NCI-H82 treated with DMSO at 0.1 percent for 48 hours (cell line): Measurements from ENCODE around the gene CD248.
"Not testable (repeated sequence)": the region's sequence is repeated elsewhere in the genome, so short reads cannot be mapped to it uniquely, and the experiment has no call there.

Experiments used
- DNase-seq: peaks from one replicate; lab custom pipeline; 2025; ENCODE audit not compliant: unreplicated experiment; lab: John Stamatoyannopoulos, UW

Gene CD248, protein sequence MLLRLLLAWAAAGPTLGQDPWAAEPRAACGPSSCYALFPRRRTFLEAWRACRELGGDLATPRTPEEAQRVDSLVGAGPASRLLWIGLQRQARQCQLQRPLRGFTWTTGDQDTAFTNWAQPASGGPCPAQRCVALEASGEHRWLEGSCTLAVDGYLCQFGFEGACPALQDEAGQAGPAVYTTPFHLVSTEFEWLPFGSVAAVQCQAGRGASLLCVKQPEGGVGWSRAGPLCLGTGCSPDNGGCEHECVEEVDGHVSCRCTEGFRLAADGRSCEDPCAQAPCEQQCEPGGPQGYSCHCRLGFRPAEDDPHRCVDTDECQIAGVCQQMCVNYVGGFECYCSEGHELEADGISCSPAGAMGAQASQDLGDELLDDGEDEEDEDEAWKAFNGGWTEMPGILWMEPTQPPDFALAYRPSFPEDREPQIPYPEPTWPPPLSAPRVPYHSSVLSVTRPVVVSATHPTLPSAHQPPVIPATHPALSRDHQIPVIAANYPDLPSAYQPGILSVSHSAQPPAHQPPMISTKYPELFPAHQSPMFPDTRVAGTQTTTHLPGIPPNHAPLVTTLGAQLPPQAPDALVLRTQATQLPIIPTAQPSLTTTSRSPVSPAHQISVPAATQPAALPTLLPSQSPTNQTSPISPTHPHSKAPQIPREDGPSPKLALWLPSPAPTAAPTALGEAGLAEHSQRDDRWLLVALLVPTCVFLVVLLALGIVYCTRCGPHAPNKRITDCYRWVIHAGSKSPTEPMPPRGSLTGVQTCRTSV

DNA sequence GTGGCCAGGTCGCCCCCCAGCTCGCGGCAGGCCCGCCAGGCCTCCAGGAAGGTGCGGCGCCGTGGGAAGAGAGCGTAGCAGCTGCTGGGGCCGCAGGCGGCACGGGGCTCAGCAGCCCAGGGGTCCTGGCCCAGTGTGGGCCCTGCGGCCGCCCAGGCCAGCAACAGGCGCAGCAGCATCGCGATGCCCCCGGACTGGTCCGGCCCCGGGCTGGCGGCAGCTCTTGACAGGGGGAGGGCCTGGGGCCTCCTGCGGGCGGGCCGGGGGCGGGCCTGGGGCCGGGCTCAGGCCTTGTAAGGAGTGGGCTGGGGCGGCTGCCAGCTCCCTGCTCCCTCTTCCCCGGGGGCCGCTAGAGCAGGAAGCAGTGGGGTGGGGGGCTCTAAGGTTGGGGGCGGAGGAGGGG lies at the start of gene CD248:
Gene CD248 (minus strand): TSS at position 196 of the 403 bp plus-strand sequence. CDS start 17 bp downstream, at position 179.
- DNase-seq, result no peak

DNA sequence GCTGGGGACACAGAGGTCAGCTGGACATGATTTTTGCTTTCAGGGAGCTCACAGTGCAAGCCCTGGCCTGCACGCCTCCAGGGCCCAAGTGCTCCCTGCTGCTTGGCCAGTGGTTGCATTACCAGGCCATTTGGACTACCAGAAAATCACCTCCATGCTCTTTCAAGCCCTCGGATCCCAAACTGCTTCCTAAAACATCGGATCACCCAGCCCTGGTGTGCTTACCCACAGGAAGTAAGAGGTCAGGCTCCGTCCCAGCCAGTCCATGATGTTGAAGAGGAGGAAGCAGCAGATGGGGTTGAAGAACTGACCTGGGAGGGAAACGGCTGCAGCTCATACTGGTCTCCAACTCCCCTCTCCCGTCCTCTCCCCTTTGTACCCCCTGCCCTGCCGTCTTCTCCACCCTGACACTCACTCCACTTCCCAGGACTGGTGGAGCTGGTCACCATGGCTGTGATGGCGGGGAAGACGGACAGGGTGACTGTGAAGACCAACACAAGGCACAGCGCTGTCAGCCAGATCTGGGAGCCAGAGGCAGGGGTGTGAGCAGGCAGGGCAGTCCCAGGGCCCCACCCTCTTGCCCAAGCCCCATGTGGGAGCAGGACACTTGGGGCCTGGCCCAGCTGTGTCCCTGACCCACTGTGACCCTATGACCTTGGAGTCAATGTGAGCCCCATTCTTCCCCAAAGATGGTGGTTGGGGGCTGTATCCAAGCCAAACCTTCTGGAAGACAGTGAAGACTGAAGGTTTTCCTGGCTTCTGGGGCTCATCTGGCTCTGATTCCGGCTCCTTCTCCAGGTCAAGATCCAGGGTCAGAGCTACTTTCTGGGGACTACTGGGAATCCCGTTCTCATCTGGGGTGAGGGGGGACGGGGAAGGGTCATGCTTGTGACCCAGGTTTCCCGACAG lies 49.1 kb upstream of the CD248 start:
- no peak for DNase-seq

DNA sequence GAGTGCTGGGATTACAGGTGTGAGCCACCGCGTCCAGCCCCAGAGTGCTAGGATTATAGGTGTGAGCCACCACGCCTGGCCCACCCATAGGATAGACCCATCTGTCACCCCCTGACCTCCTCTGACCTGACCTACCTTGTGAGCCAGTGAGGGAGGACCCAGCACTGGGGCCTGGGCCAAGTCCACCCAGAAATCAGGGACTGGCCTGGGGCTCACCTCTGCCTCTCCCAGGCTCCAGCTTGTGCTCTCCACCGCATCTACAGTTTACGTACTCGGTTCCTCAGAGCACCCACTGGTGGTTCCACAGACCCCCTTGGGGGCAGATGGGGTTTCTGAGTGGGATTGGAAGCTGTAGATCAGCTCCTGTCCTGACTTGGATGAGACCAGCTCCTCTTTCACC lies 48.3 kb upstream of the CD248 start:
- DNase-seq, result no peak

DNA sequence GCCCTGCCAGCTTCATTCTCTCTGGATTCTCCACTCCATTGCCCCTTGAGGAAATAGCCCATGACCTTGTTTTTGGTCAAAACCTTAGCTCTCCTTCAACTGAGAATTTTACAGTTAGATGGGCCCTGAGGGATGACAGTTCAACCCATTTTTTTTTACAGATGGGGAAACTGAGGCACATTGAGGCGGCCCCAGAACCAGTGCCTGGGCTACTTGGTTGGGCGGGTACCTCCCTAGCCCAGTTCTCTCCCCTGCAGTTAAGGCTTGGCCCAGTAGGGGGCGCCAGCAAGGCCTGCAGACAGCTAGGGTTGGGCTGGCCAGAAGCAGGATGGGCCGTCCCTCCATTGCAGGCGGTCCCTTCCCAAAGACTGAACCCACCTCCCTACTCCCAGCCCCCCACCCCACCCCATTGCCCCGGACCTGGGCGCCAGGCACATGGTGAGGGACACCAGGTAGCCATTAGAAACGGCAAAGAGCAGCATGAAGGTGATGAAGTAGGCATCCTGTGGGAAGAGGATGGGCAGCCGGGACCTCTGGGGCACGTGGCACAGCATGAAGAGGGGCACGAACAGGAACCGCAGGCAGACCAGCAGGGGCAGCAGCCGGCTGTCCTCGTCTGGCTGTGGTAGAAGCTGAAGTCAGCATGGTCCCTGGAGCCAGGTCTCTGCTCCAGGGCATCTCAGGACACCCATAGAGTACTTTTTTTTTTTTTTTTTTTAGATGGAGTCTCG lies 47.1 kb upstream of the CD248 start:
- no peak for DNase-seq

DNA sequence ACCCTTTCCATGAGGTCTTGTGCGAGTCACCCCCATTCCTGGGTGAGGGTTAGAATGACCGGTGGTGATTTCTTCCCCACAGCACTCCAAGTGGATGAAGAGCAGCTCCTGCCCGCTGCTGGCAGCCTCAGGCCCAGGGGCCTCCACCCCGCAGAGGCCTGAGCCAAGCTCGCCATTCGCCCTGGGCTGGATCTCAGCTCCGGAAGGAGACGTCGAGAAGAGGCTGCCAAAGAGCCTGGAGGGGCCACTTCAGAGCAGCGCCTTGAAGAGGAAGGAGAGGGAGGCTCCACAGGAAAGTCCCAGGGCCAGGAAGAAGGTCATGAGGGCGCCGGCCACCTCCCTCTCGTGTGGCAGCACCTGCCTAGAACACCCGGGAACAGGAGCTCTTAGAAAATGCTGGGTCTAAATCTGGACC lies 46.4 kb upstream of the CD248 start:
- no peak for DNase-seq

DNA sequence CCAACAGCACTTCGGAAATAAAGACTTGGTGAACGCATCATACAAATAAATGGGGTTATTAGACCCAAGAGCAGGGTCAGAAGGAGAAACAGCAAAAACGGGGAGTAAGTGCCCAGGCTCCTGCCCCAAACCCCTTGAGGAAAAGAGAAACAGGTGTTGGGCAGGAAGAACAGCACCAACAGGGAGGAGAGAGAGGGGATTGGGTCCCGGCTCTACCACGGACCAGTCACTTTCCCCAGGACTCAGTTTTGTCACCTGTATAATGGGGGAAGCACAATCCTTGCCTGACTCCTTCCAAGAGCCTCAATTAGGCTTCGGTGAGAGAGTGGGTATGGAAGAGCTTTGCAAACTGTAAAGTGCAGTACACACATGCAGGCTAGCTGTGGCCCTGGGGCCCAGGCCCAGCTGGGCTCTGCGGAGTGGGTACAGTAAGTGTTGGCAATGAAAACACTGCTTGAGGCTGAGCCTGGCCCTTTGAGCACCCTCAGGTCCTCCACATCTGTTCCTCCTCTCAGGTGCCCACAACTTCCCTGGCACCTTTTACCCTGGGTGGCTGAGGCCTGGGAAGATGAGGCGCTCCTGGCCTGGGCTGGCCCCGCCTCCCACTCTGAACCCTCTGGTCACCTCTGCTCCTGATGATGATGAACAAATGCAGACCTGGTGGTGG lies 45.8 kb upstream of the CD248 start:
- DNase-seq, result no peak

DNA sequence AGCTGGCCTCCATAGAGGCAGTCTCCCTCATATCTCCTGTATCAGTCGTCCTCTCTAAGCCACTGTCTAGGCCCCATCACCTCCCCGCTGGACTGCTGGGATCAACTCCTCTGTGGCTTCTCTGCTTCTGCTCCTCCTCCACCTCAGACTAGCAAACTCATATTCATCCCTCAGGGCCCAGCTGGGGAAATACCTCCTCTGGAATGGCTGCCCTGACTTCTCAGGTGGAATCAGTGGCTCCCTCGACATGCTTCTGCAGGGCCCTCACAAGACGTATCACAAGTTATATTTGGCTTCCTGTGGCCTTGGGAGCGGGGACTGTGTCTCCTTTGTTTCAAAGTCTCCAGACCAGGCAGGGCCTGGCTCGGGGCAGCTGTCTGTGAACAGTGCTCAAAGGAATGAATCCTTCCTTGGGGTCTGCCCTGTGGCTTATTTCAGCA lies 44.7 kb upstream of the CD248 start:
- DNase-seq, result no peak

DNA sequence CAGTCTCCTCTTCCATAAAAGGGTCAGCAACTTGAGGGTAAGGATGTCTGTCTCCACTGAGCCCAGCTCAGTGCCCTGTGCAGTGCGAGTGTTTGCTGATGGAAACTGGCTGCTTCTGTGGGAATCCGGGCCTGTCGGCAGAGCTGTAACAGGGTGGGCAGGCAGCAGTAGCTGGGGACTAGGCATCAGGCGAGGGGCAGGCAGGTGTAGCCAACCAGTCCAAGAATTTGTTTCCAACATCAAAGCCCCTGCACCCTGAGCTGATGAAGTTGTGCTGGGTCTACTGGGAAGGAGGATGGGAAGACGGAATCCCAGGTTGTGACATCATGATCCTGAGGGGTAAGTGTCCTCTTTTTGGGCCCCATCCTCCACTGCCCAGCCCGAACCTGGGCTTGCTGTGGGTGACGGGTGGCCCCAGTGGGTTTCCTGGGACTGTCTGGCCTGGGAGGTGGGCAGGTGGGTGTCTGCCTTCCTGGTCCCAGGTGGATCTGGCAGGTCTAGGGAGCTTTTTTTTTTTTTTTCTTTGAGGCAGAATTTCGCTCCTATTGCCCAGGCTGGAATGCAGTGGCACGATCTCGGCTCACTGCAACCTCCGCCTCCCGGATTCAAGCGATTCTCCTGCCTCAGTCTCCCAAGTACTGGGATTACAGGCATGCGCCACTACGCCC lies 43.7 kb upstream of the CD248 start:
- DNase-seq, result no peak

DNA sequence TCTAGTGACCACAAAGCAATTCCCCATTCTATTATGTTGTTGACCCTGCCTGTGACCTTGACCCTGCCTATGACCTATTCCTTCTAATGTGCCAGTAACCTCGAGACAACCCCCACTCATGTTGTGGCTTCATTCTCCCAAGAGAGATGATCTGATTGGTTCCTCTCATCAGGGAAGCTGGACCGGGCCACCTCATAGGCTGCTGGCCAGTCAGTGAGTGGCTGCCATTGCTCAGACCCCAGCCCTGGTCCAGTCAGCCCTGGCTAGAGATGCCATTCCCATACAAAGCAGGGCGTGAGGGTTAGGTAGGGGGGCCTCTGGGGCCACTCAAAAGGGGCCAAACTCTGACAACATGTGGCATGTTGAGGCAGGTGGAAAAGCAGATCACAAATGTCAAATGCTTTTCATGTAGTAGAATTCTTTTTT lies 42.8 kb upstream of the CD248 start:
- no peak for DNase-seq

DNA sequence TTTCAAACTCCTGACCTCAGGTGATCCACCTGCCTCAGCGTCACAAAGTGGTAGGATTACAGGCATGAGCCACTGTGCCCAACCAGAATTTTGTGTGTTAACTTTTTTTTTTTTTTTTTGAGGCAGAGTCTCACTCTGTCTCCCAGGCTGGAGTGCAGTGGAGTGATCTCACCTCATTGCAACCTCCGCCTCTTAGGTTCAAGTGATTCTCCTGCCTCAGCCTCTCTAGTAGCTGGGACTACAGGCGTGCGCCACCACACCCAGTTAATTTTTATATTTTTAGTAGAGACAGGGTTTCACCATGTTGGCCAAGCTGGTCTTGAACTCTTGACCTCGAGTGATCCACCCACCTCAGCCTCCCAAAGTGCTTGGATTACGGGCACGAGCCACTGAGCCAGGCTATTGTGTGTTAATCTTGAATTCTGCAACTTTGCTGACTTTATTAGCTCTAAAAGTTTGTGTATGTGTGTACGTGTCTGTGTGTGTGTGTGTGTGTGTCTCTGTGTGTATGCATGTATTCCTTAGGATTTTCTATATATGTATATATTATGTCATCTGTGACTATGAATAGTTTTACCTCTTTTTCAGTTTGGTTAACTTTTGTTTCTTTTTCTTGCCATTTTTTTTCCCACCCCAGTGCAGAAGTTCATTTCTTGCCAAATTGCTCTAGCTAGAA lies 33.9 kb upstream of the CD248 start:
- DNase-seq, result not testable (repeated sequence)

DNA sequence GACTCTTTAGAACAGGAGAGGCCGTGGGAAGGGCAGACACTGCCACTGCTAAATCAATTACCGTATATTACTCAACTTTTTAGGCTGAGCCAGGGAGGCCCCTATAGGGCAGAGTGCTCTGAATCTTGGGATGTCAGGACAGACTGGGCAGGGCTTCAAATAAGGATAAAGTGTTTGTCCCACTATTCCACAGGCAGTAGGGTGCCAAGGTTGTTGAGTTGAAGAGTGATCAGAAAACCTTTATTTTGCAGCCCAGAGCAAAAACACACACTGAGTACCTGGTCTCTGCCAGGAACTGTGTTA lies 32.2 kb upstream of the CD248 start:
- DNase-seq, result no peak

DNA sequence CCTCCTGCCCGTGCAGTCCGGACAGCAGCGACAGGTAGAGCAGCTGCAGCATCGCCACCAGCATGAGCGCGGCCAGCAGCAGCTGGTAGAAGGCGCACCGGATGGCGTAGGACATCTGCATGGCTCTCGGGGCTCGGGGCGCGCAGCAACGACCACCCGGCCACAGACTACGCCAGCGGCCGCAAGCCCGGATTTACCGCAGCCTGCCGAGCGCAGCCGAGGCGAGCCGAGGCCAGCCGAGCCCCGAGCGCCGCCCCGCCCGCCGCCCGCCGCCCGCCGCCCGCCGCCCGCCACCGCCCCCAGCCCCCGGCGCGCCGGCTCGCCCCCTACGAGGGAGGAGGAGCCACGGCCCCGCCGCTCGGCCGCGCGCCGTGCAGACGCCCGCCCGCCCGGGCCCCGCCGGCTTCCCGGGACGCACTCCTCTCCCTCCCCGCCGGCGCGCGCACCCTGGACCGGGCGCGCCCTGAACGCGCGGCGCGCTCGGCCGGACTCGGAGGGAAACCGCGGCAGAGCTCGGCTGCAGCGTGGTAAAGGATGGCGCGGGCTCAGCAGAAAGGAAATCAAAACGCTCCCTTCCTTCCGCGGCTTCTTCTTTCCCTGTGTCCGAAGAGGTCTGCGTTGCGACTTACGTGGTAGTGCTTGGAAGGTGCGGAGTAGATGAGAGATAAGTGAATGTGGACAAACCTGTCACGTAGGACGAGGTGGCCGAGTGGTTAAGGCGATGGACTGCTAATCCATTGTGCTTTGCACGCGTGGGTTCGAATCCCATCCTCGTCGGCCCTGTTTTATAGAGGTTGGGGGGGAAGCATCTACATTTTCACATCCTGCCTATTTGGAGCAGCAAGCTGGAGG lies 30.8 kb upstream of the CD248 start, which contains the start of gene B4GAT1:
Gene B4GAT1 (minus strand): TSS at position 205 of the 852 bp plus-strand sequence. CDS start 84 bp downstream, at position 121.
- peak; percentile 54 for DNase-seq

DNA sequence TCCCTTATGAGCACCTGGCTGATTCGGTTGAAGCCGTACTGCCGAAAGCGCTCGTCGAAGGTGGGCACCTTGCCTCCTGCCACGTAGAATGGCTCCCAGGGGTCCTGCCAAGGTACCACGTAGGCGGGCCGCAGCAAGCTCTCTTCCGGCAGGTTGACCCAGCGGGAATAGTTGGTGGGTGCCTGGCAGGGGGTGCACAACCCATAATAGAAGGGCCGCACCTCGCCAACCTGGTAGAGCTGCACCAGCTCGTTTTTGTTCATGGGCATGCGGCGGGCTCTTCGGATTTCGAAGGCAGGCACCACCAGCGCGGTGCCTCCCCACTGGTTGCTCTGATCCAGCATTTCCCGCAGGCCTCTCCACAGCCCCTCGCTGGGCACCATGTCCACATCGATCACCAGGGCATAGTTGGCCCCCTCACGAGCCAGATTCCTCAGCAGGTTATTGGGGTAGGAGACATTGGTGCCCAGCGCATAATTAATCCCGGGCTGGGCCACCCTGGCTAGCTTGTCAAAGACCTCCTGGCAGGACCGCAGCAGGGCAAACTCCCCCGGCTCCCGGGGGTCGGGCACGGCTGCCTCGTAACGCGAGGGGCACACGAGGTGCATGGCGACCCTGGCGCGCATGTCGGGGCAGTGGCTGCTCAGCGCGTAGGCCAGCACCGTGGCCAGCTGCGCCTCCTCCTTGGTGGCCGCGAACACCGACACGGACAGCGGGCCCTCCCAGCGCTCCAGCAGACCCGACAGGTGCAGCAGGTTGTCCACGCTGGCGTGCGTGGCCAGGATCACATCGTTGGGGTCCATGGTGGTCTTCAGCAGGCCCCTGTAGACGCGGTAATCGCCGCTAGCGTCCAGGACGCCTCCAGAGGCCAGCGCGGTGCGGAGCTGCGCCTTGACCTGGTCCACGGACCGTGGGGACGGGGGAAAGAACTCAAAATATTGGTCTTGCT lies 29.9 kb upstream of the CD248 start:
- no peak for DNase-seq

DNA sequence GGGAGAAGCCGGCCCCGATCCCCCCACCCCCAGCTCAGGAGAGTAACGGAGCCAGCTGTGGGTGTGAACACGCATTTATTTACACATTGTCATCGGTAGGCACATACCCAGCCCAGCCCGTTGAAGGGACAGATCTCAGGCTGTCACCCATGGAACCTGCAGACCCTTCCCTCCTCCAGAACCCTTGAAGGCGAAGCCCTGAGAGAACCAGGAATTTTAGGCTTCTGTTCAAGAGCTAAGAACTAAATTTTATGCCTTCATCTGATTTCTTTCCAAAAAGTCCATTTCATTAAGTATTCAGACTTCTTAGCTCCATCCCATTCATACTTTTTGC lies 28.4 kb upstream of the CD248 start:
- DNase-seq, result no peak

DNA sequence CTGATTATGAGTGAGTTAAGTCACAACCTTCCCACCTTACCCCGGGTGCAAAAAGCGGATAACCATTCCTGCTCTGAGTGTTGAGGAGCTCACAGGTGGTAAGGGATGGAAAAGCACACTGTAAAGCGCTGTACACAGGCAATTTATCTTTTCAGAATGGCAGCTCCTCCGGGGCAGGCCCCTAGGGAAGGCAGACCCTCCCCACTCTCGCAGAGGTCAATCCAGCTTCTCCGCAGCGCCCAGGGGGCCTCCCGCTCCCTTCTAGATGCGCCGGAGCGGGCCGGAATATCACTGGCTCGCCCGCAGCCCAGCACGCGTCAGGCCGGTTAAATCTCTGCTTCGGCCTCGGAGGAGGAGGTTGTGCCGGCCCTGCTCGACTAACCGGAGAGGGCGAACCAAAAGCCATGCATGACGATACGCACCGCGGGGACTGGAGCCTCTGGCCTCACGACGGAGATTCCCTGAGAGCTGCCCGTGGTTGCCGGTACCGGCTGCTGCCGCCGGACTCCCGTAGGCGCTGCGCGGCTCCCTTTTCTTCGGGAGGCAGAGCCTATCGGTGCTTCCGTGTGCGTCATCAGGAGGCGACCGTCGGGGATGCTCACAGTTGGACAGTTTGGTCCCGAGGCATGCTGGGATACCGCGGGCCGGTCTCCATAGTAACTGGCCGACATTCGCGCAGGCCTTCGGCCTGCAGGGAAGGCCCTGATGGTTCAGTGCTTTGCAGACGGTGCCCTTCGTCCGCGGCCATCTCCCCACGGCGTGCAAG lies 27.9 kb upstream of the CD248 start, which contains the start of gene BRMS1:
Gene BRMS1 (minus strand): TSS at position 555 of the 766 bp plus-strand sequence. CDS start 2,870 bp downstream, outside the sequence.
- peak; percentile 71 for DNase-seq

DNA sequence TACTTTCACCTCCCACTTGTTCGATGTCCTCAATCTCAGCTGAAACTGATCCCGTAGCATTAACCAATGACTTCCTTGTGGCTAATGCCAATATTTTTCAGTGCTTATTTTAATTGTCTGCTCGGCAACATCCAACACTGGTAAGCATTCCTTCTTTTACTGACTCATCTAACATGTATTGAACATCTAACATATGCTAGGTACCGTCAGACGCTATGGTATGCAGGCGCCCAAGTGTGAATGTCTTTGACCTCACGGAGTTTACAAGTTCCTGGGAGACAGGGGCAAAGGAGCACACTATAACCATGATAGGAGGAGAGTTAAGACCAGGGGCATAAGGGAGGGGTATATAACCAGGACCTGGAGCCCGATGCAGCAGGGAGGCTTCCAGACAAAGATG lies 26.3 kb upstream of the CD248 start:
- no peak for DNase-seq
